MM.1S (cell line): ENCODE results near the gene GALNTL6.

Experiments used
- EZH2 ChIP-seq: fragments of 300-600 bp; sonication (generic); optimal IDR thresholded peaks from 2 replicates; pipeline ENCODE3; 2017; ENCODE audit warnings: low read depth, mild to moderate bottlenecking, antibody characterized with exemption, low read length, mixed read lengths
- TF ChIP-seq, protein P1 (sequence below): fragments of 300-600 bp; sonication (generic); IDR thresholded peaks from 2 replicates; pipeline ENCODE4 v1.5.1; 2016; ENCODE audit warnings: antibody characterized with exemption, low read length, mixed read lengths

GRCh38 chr4:173017802-173018201 is 1204.6 kb downstream of the GALNTL6 start:
- TF ChIP-seq, protein P1, sequence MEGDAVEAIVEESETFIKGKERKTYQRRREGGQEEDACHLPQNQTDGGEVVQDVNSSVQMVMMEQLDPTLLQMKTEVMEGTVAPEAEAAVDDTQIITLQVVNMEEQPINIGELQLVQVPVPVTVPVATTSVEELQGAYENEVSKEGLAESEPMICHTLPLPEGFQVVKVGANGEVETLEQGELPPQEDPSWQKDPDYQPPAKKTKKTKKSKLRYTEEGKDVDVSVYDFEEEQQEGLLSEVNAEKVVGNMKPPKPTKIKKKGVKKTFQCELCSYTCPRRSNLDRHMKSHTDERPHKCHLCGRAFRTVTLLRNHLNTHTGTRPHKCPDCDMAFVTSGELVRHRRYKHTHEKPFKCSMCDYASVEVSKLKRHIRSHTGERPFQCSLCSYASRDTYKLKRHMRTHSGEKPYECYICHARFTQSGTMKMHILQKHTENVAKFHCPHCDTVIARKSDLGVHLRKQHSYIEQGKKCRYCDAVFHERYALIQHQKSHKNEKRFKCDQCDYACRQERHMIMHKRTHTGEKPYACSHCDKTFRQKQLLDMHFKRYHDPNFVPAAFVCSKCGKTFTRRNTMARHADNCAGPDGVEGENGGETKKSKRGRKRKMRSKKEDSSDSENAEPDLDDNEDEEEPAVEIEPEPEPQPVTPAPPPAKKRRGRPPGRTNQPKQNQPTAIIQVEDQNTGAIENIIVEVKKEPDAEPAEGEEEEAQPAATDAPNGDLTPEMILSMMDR: no peak
- TF ChIP-seq EZH2: no peak
